ENCODE measurements around the gene GTF3C1. TPM values are rescaled to one million over a fixed set of nuclear protein-coding genes. Genes with fewer than 3 reads are reported as not detected.
A peak's percentile ranks its signal among the peaks of the same experiment; 100 is the strongest.
"Not testable (repeated sequence)": the region's sequence is repeated elsewhere in the genome, so short reads cannot be mapped to it uniquely, and the experiment has no call there.

Gene GTF3C1
- total RNA-seq, 1 experiment from 2014 or later, result 92.4 TPM

GRCh38 chr16:27582883-27583282 is 33.2 kb upstream of the GTF3C1 start:
- no peak overlapping the region for H3K27ac ChIP-seq
- no peak for DNase-seq (ENCODE audit: low read depth in 1 of 2, low spot score in 2 of 2)

GRCh38 chr16:27579087-27579980 is 29.6 kb upstream of the GTF3C1 start:
- no peak for DNase-seq (ENCODE audit: low read depth in 1 of 2, low spot score in 2 of 2)
- Histone ChIP-seq H3K4me3 (no peak overlapping the region), H3K27ac (peak overlapping the region; percentile 59), H3K36me3 (no peaks in the 10 kb centered on the region; the same call in 1 of the 2 replicates), H3K9me3 (replicated peaks) (no peaks in the 10 kb centered on the region), H3K4me1 (replicated peaks) (peaks cover 30% of the 10 kb centered on the region), H3K27me3 (replicated peaks) (no peaks in the 10 kb centered on the region)

More at GRCh38 chr16:27582883-27583282, 33.2 kb upstream of the GTF3C1 start:
- Histone ChIP-seq H3K36me3 (no peaks in the 10 kb centered on the region; the same call in 1 of the 2 replicates), H3K27me3 (replicated peaks) (no peaks in the 10 kb centered on the region), H3K4me1 (replicated peaks) (peaks cover 30% of the 10 kb centered on the region), H3K4me3 (no peak overlapping the region), H3K9me3 (replicated peaks) (no peaks in the 10 kb centered on the region)

GRCh38 chr16:27576729-27577128 is 27.0 kb upstream of the GTF3C1 start:
- Histone ChIP-seq H3K9me3 (replicated peaks) (no peaks in the 10 kb centered on the region), H3K27ac (no peak overlapping the region), H3K4me1 (replicated peaks) (peaks cover 31% of the 10 kb centered on the region), H3K27me3 (replicated peaks) (no peaks in the 10 kb centered on the region), H3K4me3 (no peak overlapping the region), H3K36me3 (no peaks in the 10 kb centered on the region; the same call in none of the 2 replicates)
- DNase-seq (ENCODE audit: low read depth in 1 of 2, low spot score in 2 of 2), result no peak

- H3K27ac ChIP-seq, result peak overlapping the region; percentile 39
- no peaks in the 10 kb centered on the region; the same call in none of the 2 replicates for H3K36me3 ChIP-seq
- no peaks in the 10 kb centered on the region for H3K27me3 ChIP-seq (replicated peaks)
- H3K9me3 ChIP-seq (replicated peaks), result no peaks in the 10 kb centered on the region
- H3K4me1 ChIP-seq (replicated peaks), result peaks cover 17% of the 10 kb centered on the region
- no peak for DNase-seq (ENCODE audit: low read depth in 1 of 2, low spot score in 2 of 2)
- no peak overlapping the region for H3K4me3 ChIP-seq
Measured at GRCh38 chr16:27572711-27573110, 23.0 kb upstream of the GTF3C1 start.

GRCh38 chr16:27571433-27572326 is 22.0 kb upstream of the GTF3C1 start:
- H3K27ac ChIP-seq, result peak overlapping the region; percentile 39
- no peak for DNase-seq (ENCODE audit: low read depth in 1 of 2, low spot score in 2 of 2)

DNA sequence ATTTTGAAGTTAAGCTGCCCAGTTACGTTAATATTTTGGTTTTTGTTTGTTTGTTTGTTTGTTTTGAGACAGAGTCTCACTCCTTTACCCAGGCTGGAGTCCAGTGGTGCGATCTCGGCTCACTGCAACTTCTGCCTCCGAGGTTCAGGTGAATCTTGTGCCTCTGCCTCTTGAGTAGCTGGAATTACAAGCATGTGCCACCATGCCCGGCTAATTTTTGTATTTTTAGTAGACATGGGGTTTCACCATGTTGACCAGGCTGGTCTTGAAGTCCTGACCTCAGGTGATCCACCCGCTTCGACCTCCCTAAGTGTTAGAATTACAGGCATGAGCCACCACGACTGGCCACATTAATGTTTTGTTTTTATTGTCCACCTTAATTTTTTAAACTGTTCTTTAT is 21.3 kb upstream of the GTF3C1 start:
- not testable (repeated sequence) for H3K9me3 ChIP-seq (replicated peaks)

More at GRCh38 chr16:27571433-27572326, 22.0 kb upstream of the GTF3C1 start:
- no peaks in the 10 kb centered on the region; the same call in none of the 2 replicates for H3K36me3 ChIP-seq
- H3K9me3 ChIP-seq (replicated peaks), result no peaks in the 10 kb centered on the region
- no peaks in the 10 kb centered on the region for H3K27me3 ChIP-seq (replicated peaks)
- H3K4me1 ChIP-seq (replicated peaks), result peaks cover 17% of the 10 kb centered on the region
- no peak overlapping the region for H3K4me3 ChIP-seq

GRCh38 chr16:27568077-27568476 is 18.4 kb upstream of the GTF3C1 start:
- H3K9me3 ChIP-seq (replicated peaks), result no peaks in the 10 kb centered on the region
- no peak for DNase-seq (ENCODE audit: low read depth in 1 of 2, low spot score in 2 of 2)
- no peaks in the 10 kb centered on the region; the same call in none of the 2 replicates for H3K36me3 ChIP-seq
- no peak overlapping the region for H3K4me3 ChIP-seq
- H3K27me3 ChIP-seq (replicated peaks), result no peaks in the 10 kb centered on the region
- H3K4me1 ChIP-seq (replicated peaks), result peaks cover 17% of the 10 kb centered on the region
- no peak overlapping the region for H3K27ac ChIP-seq

More for the DNA sequence above, 21.3 kb upstream of the GTF3C1 start:
- H3K36me3 ChIP-seq; DNase-seq (ENCODE audit: low read depth in 1 of 2, low spot score in 2 of 2); H3K27ac ChIP-seq; H3K4me3 ChIP-seq; H3K27me3 ChIP-seq (replicated peaks): not testable (repeated sequence)
- peaks cover 17% of the 10 kb centered on the region for H3K4me1 ChIP-seq (replicated peaks)

- Histone ChIP-seq H3K36me3 (no peaks in the 10 kb centered on the region; the same call in none of the 2 replicates), H3K27me3 (replicated peaks) (no peaks in the 10 kb centered on the region), H3K4me1 (replicated peaks) (peaks cover 1% of the 10 kb centered on the region), H3K4me3 (no peak overlapping the region), H3K27ac (no peak overlapping the region), H3K9me3 (replicated peaks) (no peaks in the 10 kb centered on the region)
- DNase-seq (ENCODE audit: low read depth in 1 of 2, low spot score in 2 of 2), result no peak
Measured at GRCh38 chr16:27566417-27566816, 16.7 kb upstream of the GTF3C1 start.

GRCh38 chr16:27564224-27564623 is 14.5 kb upstream of the GTF3C1 start:
- Histone ChIP-seq H3K27ac (no peak overlapping the region), H3K4me3 (no peak overlapping the region), H3K9me3 (replicated peaks) (no peaks in the 10 kb centered on the region), H3K36me3 (no peaks in the 10 kb centered on the region; the same call in 1 of the 2 replicates), H3K4me1 (replicated peaks) (no peaks in the 10 kb centered on the region), H3K27me3 (replicated peaks) (no peaks in the 10 kb centered on the region)
- no peak for DNase-seq (ENCODE audit: low read depth in 1 of 2, low spot score in 2 of 2)

DNA sequence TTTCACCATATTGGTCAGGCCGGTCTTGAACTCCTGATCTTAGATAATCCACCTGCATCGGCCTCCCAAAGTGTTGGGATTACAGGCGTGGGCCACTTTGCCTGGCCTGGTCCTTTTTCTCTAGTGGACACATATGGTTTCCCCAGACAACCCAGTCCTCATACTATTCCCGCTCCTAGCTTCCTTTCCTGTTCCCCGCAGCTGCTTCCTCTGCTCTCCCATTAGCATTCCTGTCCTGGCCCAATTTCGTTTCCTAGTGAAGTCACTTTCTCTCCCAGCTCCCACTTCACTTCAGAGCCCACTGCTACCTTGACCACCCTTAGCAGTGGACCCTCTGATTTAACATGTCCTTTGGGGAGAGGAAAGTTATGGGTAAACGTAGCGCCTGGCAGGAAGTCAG is 11.5 kb upstream of the GTF3C1 start:
- Histone ChIP-seq H3K27ac (no peak overlapping the region), H3K9me3 (replicated peaks) (no peaks in the 10 kb centered on the region), H3K36me3 (no peaks in the 10 kb centered on the region; the same call in 1 of the 2 replicates), H3K4me1 (replicated peaks) (no peaks in the 10 kb centered on the region; the same call in 1 of the 2 replicates), H3K27me3 (replicated peaks) (no peaks in the 10 kb centered on the region), H3K4me3 (no peak overlapping the region)
- DNase-seq (ENCODE audit: low read depth in 1 of 2, low spot score in 2 of 2), result no peak

- no peaks in the 10 kb centered on the region for H3K9me3 ChIP-seq (replicated peaks)
- no peaks in the 10 kb centered on the region; the same call in 1 of the 2 replicates for H3K36me3 ChIP-seq
- H3K4me3 ChIP-seq, result no peak overlapping the region
- H3K27ac ChIP-seq, result no peak overlapping the region
- H3K27me3 ChIP-seq (replicated peaks), result no peaks in the 10 kb centered on the region
- H3K4me1 ChIP-seq (replicated peaks), result no peaks in the 10 kb centered on the region; the same call in 1 of the 2 replicates
- DNase-seq (ENCODE audit: low read depth in 1 of 2, low spot score in 2 of 2), result no peak
Measured at GRCh38 chr16:27558932-27559331, 9.2 kb upstream of the GTF3C1 start.

DNA sequence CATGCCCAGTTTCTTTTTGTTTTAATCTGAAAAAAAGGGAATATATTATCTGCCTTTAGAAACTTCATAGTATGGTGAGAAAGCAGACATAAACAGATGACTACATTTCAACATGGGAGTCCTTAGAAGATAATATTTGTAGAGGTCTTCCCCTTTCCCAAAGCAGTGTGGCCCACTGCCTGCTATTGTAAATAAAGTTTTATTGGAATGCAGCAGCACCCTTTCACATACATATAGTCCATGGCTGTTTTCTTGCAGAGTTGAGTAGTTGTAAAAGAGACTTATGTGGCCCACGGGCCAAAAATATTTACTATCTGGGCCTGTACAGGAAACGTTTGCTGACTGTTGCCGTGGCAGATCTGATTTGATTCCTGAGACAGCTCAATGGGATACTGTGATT is 8.7 kb upstream of the GTF3C1 start:
- H3K27me3 ChIP-seq (replicated peaks), result no peaks in the 10 kb centered on the region
- peak in 1 of 2 experiments; percentile 36 for DNase-seq (ENCODE audit: low read depth in 1 of 2, low spot score in 2 of 2)
- no peaks in the 10 kb centered on the region; the same call in 1 of the 2 replicates for H3K4me1 ChIP-seq (replicated peaks)
- no peaks in the 10 kb centered on the region for H3K9me3 ChIP-seq (replicated peaks)
- no peaks in the 10 kb centered on the region; the same call in 1 of the 2 replicates for H3K36me3 ChIP-seq
- H3K4me3 ChIP-seq, result no peak overlapping the region
- no peak overlapping the region for H3K27ac ChIP-seq

DNA sequence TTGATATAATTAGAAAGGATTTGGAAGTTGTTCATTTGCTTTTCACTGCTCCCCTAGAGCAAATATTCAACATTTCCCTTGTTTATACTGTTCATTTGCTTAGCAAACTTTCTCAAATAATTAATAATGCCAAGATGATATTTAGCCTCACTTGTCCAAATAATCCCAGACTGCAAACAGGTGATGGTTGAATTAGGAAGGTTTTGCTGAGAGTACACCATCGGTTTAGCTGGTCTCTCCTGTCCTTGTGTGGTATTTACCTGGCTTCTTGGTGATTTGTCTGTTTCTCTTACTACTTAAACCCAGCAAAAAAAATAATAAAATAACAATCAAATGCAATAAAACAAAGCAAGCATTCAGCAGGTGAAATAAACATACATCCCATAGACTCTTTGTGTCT is 6.8 kb upstream of the GTF3C1 start:
- Histone ChIP-seq H3K9me3 (replicated peaks) (no peaks in the 10 kb centered on the region), H3K27me3 (replicated peaks) (no peaks in the 10 kb centered on the region), H3K36me3 (no peaks in the 10 kb centered on the region; the same call in 1 of the 2 replicates), H3K4me1 (replicated peaks) (no peaks in the 10 kb centered on the region; the same call in 1 of the 2 replicates), H3K4me3 (no peak overlapping the region), H3K27ac (no peak overlapping the region)
- no peak for DNase-seq (ENCODE audit: low read depth in 1 of 2, low spot score in 2 of 2)
